GM12892 (cell line): ENCODE results near the gene AOX1. TPM values are rescaled to one million over a fixed set of nuclear protein-coding genes. Genes with fewer than 3 reads are reported as not detected.
"Not testable (repeated sequence)": the region's sequence is repeated elsewhere in the genome, so short reads cannot be mapped to it uniquely, and the experiment has no call there.

Source experiments
- DNase-seq: peaks from one replicate; pipeline ENCODE4 v3.0.0; 2011; ENCODE audit not compliant: insufficient read length
- FAIRE-seq: peaks from 2 replicates; lab custom pipeline; 2011; peaks lifted over from hg19 to GRCh38; lab: Jason Lieb, UNC
- POLR2A ChIP-seq: IDR thresholded peaks from 2 replicates; pipeline ENCODE4 v1.6.1; 2011; ENCODE audit warnings: low read depth, low read length, control low read depth
- POLR2AphosphoS5 ChIP-seq: IDR thresholded peaks from 2 replicates; pipeline ENCODE4 v1.6.1; 2011; ENCODE audit warnings: low read depth, low read length, control low read depth
- TAF1 ChIP-seq: IDR thresholded peaks from 2 replicates; pipeline ENCODE4 v1.6.1; 2011; ENCODE audit warnings: low read depth, mild to moderate bottlenecking, control low read depth, low read length, borderline replicate concordance
- polyA plus RNA-seq: library from polyadenylated mRNA; unstranded; fragments of >200 nt; gene quantifications from one replicate; pipeline ENCODE4 v1.2.1, GENCODE V29; 2012; ENCODE audit warnings: missing spikeins, inconsistent platforms; ENCODE audit not compliant: missing spikeins

Gene AOX1
- not detected for polyA plus RNA-seq

DNA sequence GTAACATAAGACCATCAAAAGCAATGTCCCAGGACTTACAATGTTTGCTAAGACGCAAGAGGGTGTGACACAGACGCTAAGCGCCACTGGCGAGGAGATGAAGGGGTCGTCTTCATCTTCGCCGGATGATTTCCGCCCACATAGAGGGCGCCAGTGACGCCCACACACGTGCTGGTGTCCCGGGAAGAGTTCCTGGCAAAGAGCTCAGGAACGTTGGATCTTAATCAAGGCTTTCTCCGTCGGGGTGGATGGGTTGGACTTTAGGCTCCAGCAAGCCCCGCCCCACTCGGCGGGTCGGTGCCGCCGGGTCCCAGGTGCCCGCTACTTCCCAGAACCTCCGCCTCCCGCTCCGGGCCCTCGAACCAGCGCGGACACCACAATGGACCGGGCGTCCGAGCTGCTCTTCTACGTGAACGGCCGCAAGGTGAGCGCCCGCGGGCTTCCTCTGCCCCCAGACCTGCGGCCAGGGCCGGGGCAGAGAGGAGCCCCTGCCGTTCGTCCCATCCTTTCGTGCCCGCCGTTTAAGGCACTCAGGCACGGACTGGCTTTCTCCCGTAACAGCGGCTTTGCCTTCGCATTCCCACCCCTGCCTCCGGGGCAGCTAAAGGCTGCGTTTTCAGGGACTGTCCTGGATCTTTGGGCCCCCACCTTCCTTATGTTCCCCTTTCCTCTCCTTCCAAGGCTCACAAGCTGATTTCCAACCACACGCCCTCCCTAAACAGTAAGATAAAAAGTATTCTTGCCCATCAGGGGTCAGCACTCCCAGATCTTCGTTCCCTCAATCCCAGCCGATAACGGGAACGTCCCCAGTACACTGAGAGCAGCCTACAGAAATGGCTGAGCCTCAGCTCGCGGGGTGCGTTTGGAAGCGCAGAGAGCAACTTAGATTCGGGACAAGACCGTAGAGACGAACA lies at the start of gene AOX1:
Gene AOX1 (plus strand): TSS at position 285 of the 914 bp plus-strand sequence. CDS start 95 bp downstream, at position 380.
- DNase-seq: peak; percentile 19
- FAIRE-seq: no peak
- TF ChIP-seq POLR2AphosphoS5 (no peak), TAF1 (no peak), POLR2A (no peak)

DNA sequence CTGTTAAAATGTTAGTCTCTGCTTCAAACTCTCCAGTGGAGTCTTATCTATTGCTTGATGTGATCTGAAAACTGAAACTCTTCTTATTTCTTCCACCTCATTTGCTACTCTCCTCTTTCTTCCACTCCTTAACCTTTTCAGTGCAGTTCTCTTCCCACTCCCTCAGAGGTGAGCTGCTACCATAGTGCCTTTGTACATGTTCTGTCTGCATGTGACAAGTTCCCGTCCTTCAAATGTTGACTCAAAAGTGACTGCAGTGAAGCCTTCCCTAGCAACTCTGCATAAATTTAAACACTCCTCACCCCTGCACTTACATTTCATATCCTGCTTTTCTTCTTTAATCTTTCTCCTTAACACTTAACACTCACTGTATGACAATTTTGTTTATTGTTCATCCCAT lies 47.7 kb upstream of the AOX1 start:
- TF ChIP-seq TAF1: no peak
- no peak for TF ChIP-seq POLR2AphosphoS5
- TF ChIP-seq POLR2A: no peak
- no peak for FAIRE-seq
- no peak for DNase-seq

DNA sequence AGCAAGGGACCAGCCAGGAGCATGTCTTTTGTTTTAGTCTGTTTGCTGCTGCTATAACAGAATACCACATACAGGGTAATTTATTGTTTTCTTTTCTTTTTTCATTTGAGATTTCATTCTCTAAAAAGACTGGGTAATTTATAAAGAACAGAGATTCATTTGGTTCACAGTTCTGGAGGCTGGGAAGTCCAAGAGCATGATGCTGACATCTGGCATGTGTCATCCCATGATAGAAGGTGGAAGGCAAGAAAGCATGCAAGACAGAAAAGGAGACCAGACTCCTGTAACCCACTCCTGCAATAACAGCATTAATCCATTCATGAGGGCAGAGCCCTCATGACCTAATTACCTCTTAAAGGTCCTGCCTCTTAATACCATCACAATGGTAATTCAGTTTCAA lies 45.0 kb upstream of the AOX1 start:
- no peak for FAIRE-seq
- no peak for DNase-seq
- no peak for TF ChIP-seq TAF1
- no peak for TF ChIP-seq POLR2A
- no peak for TF ChIP-seq POLR2AphosphoS5

DNA sequence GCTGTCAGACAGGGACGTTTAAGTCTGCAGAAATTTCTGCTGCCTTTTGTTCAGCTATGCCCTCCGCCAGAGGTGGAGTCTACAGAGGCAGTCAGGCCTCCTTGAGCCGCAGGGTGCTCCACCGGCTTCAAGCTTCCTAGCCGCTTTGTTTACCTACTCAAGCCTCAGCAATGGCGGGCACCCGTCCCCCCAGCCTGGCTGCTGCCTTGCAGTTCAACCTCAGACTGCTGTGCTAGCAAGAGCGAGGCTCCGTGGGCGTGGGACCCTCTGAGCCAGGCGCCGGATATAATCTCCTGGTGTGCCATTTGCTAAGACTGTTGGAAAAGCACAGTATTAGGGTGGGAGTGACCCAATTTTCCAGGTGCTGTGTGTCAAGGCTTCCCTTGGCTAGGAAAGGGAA lies 19.2 kb upstream of the AOX1 start:
- not testable (repeated sequence) for FAIRE-seq, DNase-seq

DNA sequence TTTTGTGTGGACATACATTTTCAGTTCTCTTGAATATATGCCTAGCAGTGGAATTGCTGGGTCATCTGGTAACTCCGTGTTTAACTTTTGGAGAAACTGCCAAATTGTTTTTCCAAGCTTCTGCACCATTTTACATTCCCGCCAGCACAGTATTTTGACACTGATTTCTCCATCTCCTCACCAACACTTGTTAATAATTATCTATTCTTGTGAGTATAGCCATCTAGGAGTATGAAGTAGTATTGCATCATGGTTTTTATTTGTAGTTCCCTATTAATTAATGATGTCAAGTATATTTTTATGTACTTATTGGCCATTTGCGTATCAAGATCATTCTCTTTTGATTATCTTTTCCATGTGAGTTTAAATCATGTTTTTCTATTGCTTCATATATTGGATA lies 17.9 kb upstream of the AOX1 start:
- no peak for FAIRE-seq
- TF ChIP-seq POLR2AphosphoS5 (no peak), POLR2A (no peak), TAF1 (no peak)
- DNase-seq: no peak

DNA sequence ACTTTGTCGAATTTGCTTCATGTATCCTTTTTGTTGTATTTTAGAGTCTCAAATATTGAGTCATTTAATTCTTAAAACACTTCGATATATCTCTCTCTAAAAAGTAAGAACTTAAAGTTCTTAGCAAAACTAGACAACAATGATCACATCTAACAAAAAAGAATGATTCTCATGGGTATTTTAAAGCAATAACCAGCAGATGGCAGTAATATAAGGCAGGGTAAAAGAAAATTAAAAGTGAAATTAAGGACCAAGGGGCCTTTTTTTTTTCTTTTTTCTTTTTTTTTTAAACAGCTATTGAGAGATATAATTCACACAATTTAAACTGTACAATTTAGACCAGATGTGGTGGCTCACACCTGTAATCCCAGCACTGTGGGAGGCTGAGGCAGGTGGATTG lies 9.9 kb upstream of the AOX1 start:
- no peak for FAIRE-seq
- no peak for DNase-seq
- TF ChIP-seq TAF1 (no peak), POLR2A (no peak), POLR2AphosphoS5 (no peak)

DNA sequence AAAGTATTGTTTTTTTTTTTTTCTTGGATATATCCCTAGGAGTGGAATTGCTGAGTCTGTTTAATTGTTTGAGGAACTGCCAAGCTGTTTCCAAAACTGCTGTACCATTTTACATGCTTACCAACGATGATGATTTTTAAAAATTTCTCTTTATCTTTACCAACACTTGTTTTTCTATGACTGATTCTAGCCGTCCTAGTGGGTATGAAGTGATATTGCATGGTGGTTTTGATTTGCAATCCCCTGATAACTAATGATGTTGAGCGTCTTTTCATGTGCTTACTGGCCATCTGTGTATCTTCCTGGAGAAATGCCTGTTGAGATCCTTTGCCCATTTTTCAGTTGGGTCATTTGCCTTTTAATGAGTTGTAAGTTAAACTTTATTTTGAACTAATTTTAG lies 8.8 kb upstream of the AOX1 start:
- TF ChIP-seq POLR2A (no peak), TAF1 (no peak), POLR2AphosphoS5 (no peak)
- FAIRE-seq (no peak), DNase-seq (no peak)

DNA sequence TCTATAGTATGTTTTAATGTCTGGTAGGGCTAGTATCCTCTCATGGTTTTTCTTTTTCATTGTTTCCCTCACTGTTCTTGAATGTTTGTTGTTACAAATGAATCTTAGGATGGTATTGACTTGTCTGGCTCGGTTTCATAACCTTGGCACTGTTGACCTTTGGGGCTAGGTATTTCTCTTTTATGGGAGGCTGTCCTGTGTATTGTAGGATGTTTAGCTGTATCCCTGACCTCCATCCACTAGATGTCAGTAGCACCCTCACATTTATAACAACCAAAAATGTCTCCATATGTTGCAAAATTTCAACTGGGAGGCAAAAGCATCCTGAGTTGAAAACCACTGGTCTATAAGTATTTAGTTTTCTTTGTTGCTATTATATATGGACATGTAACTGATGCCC lies 7.0 kb upstream of the AOX1 start:
- FAIRE-seq: peak; percentile 78
- TF ChIP-seq TAF1: no peak
- no peak for TF ChIP-seq POLR2AphosphoS5
- no peak for TF ChIP-seq POLR2A
- no peak for DNase-seq

DNA sequence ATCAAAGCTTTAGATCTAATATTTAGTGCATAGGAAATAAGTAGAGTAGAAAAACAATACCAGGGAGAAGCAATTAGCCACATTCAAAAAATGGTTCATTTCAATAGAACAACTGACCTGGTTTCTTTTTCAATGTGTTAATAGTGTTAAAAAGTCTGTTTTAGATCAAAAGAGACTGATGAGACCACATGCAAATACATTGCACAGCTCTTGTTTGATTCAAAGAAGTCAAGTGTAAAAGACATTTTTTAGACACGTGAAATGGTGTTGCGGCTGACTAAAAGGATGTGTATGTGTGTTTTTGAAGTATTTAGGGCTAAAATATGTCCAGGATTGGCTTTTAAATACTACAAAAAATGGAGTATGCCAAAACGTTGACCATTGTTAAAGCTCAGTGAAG lies 1.2 kb upstream of the AOX1 start:
- no peak for FAIRE-seq

DNA sequence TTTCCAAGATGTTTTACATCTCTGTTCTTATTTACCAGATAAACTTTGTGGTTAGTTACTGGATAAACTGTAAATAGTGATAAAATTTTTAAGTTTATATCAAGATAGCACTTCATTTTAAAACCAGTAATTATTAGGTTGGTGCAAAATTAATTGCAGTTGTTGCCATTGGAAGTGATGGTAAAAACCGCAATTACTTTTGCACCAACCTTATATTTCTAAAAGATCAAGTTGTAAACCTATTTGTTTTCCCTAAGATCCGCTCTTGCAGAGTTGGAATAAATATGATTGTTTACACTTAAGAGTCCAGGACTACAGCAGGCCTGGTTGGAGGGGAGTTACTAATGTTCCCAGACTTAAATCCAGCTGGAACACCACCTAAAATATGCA lies 479 bp upstream of the AOX1 start:
- DNase-seq (no peak), FAIRE-seq (no peak)
- TF ChIP-seq POLR2A (no peak), POLR2AphosphoS5 (no peak), TAF1 (no peak)

More for the DNA sequence above, 1.2 kb upstream of the AOX1 start:
- DNase-seq: no peak
- TF ChIP-seq TAF1: no peak
- no peak for TF ChIP-seq POLR2A
- TF ChIP-seq POLR2AphosphoS5: no peak

DNA sequence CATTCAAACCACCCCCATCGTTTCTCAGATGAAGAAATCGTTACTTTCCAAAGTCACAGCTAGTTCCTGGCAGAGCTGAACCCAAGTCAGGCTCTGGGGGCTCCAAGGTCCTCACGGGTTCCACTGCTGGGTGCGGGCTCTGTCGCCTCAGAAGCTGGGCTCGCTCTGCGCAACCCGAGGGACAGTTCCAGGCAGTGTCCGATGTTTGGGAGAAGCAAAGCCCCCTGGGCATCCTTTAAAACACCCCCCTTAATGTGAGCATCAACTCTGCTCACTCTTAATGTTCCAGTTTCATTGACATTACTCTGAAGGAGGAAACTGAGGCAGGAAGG lies 796 bp downstream of the AOX1 start:
- no peak for FAIRE-seq
- TF ChIP-seq POLR2A (no peak), POLR2AphosphoS5 (no peak), TAF1 (no peak)

DNA sequence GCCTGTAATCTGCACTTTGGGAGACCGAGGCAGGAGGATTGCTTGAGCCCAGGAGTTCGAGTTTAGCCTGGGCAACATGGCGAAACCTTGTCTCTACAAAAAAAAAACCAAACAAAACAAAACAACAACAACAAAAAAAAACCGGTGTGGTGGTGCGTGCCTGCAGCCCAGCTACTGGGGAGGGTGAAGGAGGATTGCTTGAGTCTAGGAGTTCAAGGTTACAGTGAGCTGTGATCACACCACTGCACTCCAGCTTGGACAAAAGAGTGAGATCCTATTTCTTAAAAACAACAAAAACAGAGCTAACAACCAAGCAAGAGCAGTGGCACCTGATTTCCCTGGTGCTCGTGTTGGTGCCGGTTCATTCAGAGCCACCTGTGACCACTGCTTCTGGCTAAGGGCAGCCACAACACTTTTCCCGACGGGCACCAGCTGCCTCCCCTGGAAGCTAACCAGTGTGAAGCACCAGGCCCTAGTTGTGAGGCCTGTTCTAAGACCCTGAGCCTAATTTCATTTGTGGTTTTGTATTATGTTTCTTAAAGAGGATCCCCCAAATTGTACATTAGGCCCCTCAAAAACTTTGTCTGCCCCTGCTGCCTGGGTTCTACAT lies 1.3 kb downstream of the AOX1 start:
- DNase-seq: no peak
- TF ChIP-seq TAF1: no peak
- no peak for TF ChIP-seq POLR2AphosphoS5
- no peak for TF ChIP-seq POLR2A
- no peak for FAIRE-seq

More for the DNA sequence above, 796 bp downstream of the AOX1 start:
- DNase-seq: no peak

DNA sequence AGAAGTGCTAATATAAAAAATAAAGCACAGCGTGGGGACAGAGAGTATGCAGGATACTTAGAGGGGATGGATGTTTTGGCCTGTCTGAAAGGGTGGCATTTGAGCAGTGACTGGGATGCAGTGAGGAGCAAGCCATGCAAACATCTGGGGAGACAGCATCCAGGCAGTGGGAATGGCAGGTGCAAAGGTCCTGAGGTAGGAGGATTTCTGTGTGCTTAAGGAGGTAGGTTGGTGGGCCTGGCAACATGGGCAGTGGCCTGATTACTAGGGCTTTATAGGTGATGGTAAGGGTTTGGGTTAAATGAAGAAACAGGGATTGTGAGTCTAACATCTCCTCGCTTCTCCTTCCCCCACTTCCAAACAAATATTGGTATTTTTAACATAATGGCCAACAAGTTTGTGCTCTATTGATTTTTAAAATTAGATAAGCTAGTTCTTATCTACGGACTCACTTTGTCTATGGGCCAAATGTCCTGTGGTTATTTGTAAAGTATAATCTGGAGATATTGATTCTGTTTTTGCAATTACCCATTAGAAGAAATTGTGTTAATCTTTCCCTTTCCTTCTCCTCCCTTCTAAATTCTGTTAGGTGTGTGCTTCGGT lies 2.4 kb downstream of the AOX1 start:
- TF ChIP-seq POLR2AphosphoS5: no peak
- no peak for TF ChIP-seq TAF1
- TF ChIP-seq POLR2A: no peak
- FAIRE-seq: no peak
- DNase-seq: no peak
